Neural cell (in vitro differentiated cells): ENCODE measurements around the gene JMJD7. TPM values are rescaled to one million over a fixed set of nuclear protein-coding genes. Genes with fewer than 3 reads are reported as not detected.

Experiments
- H2AFZ ChIP-seq: fragments of 200-600, 300-800 bp; sonication (generic), shearing (Covaris generic); 2 replicates; pipeline ENCODE4 v1.6.0; 2014; ENCODE audit warnings: low read depth, mild to moderate bottlenecking, antibody characterized with exemption, low read length, moderate library complexity
- H3F3A ChIP-seq: fragments of 200-600 bp; shearing (Covaris generic); 2 replicates; pipeline ENCODE4 v1.6.1; 2016; ENCODE audit warnings: mild to moderate bottlenecking, moderate library complexity, mixed read lengths, antibody characterized with exemption, low read length; ENCODE audit not compliant: insufficient read depth, poor library complexity, severe bottlenecking
- H3K27ac ChIP-seq: fragments of 200-600, 300-800 bp; sonication (generic), shearing (Covaris generic); 2 replicates; pipeline ENCODE4 v1.5.1; 2014; ENCODE audit warnings: mild to moderate bottlenecking, low read length, moderate library complexity
- H3K27me3 ChIP-seq: fragments of 300-800, 200-600 bp; sonication (generic), shearing (Covaris generic); 2 replicates; pipeline ENCODE4 v1.6.0; 2014; ENCODE audit warnings: mild to moderate bottlenecking, low read depth, low read length, moderate library complexity; ENCODE audit not compliant: insufficient read depth
- H3K36me3 ChIP-seq: fragments of 300-800, 200-600 bp; sonication (generic), shearing (Covaris generic); 2 replicates; pipeline ENCODE4 v1.5.1; 2014; ENCODE audit warnings: mild to moderate bottlenecking, antibody characterized with exemption, low read length, moderate library complexity; ENCODE audit not compliant: insufficient read depth
- H3K4me2 ChIP-seq: fragments of 300-800, 200-600 bp; sonication (generic), shearing (Covaris generic); 2 replicates; pipeline ENCODE4 v1.6.0; 2014; ENCODE audit warnings: mild to moderate bottlenecking, low read length
- H3K4me3 ChIP-seq: fragments of 300-800, 200-600 bp; sonication (generic), shearing (Covaris generic); 2 replicates; pipeline ENCODE4 v1.5.1; 2014; ENCODE audit warnings: mild to moderate bottlenecking, low read length, moderate library complexity
- H3K79me2 ChIP-seq: fragments of 200-600 bp; shearing (Covaris generic); replicated peaks from 2 replicates; pipeline ENCODE4 v1.6.0; 2014; ENCODE audit warnings: mild to moderate bottlenecking, low read length, moderate library complexity; ENCODE audit not compliant: insufficient read depth
- H3K9ac ChIP-seq: fragments of 300-800, 200-600 bp; sonication (generic), shearing (Covaris generic); 2 replicates; pipeline ENCODE4 v1.6.1; 2016; ENCODE audit warnings: mild to moderate bottlenecking, low read length, mixed read lengths
- H3K9me2 ChIP-seq: fragments of 200-600 bp; shearing (Covaris generic); 2 replicates; pipeline ENCODE4 v1.6.1; 2016; ENCODE audit warnings: mild to moderate bottlenecking, low read length, mixed read lengths; ENCODE audit not compliant: insufficient read depth
- H3K9me3 ChIP-seq: fragments of 200-600, 300-800 bp; sonication (generic), shearing (Covaris generic); 2 replicates; pipeline ENCODE4 v1.6.1; 2016; ENCODE audit warnings: mild to moderate bottlenecking, mixed run types, low read length, moderate library complexity, mixed read lengths
- H4K20me1 ChIP-seq: fragments of 200-600 bp; shearing (Covaris generic); 2 replicates; pipeline ENCODE4 v1.6.1; 2016; ENCODE audit warnings: mild to moderate bottlenecking, mixed run types; ENCODE audit not compliant: insufficient read depth
- CTCF ChIP-seq: fragments of 450-650 bp; IDR thresholded peaks from 2 replicates; pipeline ENCODE4 v1.5.1; 2014; ENCODE audit warnings: antibody characterized with exemption, mild to moderate bottlenecking, moderate library complexity; ENCODE audit not compliant: poor library complexity, severe bottlenecking
- EP300 ChIP-seq: fragments of 450-650 bp; conservative IDR thresholded peaks from 2 replicates; pipeline ENCODE4 v1.6.1; 2014; ENCODE audit warnings: antibody characterized with exemption, mild to moderate bottlenecking, moderate library complexity; ENCODE audit not compliant: poor library complexity, severe bottlenecking
- EZH2 ChIP-seq: fragments of 200-600, 300-800 bp; shearing (Covaris generic), sonication (generic); IDR thresholded peaks from 2 replicates; pipeline ENCODE4 v1.6.1; 2014; ENCODE audit warnings: antibody characterized with exemption, low read length, borderline replicate concordance, mild to moderate bottlenecking; ENCODE audit not compliant: insufficient read depth, poor library complexity, severe bottlenecking
- MXI1 ChIP-seq: fragments of 450-650 bp; conservative IDR thresholded peaks from 2 replicates; pipeline ENCODE4 v1.6.1; 2014; ENCODE audit warnings: antibody characterized with exemption, mild to moderate bottlenecking; ENCODE audit not compliant: poor library complexity, severe bottlenecking
- POLR2AphosphoS5 ChIP-seq: IDR thresholded peaks from 2 replicates; pipeline ENCODE4 v1.6.1; 2012
- RAD21 ChIP-seq: fragments of 450-650 bp; conservative IDR thresholded peaks from 2 replicates; pipeline ENCODE4 v1.6.1; 2014; ENCODE audit warnings: antibody characterized with exemption, mild to moderate bottlenecking, moderate library complexity
- SMC3 ChIP-seq: fragments of 450-650 bp; conservative IDR thresholded peaks from 2 replicates; pipeline ENCODE4 v1.6.1; 2014; ENCODE audit warnings: antibody characterized with exemption, mild to moderate bottlenecking, moderate library complexity; ENCODE audit not compliant: poor library complexity
- TAF1 ChIP-seq: IDR thresholded peaks from 2 replicates; pipeline ENCODE4 v1.6.1; 2012; ENCODE audit warnings: low read depth
- polyA plus RNA-seq: library from polyadenylated mRNA; depleted of rRNA; stranded (reverse); fragments of >200 nt; gene quantifications from 2 replicates; pipeline ENCODE4 v1.2.3, GENCODE V29; 2014
- TF ChIP-seq, protein P1 (sequence below): IDR thresholded peaks from 2 replicates; pipeline ENCODE4 v1.6.1; 2012; ENCODE audit warnings: borderline replicate concordance

Gene JMJD7
- polyA plus RNA-seq, 1 donor from 2014 or later = 14.0 TPM

DNA sequence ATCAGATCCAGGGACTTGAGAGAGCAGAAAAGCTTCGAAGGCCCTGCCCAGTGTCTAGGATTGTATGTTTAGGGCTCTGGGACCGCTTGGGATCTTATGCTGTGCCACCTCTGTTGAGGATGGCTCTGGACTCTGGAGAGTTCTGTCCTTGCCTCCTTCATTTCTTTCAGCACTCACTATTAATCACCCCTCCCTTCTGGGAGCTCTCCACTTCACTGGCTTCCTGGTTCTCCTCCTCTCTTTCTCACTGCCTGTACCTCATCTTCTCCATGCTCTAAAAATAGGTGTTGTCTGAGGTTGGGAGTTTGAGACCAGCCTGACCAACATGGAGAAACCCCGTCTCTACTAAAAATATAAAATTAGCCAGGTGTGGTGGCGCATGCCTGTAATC, 36.4 kb upstream of the JMJD7 start:
- Histone ChIP-seq H3K27me3 (no peaks in the 10 kb centered on the region), H3K4me3 (no peak overlapping the region), H3K27ac (no peak overlapping the region), H3K79me2 (no peaks in the 10 kb centered on the region), H3K9ac (no peak overlapping the region), H3K9me2 (no peaks in the 10 kb centered on the region), H3K4me2 (no peak overlapping the region), H4K20me1 (no peaks in the 10 kb centered on the region), H3K36me3 (no peaks in the 10 kb centered on the region), H3F3A (no peaks in the 10 kb centered on the region), H3K9me3 (no peaks in the 10 kb centered on the region), H2AFZ (no peak overlapping the region)
- no peak for TF ChIP-seq TAF1
- TF ChIP-seq, protein P1, sequence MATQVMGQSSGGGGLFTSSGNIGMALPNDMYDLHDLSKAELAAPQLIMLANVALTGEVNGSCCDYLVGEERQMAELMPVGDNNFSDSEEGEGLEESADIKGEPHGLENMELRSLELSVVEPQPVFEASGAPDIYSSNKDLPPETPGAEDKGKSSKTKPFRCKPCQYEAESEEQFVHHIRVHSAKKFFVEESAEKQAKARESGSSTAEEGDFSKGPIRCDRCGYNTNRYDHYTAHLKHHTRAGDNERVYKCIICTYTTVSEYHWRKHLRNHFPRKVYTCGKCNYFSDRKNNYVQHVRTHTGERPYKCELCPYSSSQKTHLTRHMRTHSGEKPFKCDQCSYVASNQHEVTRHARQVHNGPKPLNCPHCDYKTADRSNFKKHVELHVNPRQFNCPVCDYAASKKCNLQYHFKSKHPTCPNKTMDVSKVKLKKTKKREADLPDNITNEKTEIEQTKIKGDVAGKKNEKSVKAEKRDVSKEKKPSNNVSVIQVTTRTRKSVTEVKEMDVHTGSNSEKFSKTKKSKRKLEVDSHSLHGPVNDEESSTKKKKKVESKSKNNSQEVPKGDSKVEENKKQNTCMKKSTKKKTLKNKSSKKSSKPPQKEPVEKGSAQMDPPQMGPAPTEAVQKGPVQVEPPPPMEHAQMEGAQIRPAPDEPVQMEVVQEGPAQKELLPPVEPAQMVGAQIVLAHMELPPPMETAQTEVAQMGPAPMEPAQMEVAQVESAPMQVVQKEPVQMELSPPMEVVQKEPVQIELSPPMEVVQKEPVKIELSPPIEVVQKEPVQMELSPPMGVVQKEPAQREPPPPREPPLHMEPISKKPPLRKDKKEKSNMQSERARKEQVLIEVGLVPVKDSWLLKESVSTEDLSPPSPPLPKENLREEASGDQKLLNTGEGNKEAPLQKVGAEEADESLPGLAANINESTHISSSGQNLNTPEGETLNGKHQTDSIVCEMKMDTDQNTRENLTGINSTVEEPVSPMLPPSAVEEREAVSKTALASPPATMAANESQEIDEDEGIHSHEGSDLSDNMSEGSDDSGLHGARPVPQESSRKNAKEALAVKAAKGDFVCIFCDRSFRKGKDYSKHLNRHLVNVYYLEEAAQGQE = no peak
- no peak for TF ChIP-seq EZH2
- TF ChIP-seq CTCF = no peak
- no peak for TF ChIP-seq POLR2AphosphoS5
- TF ChIP-seq EP300 = no peak
- TF ChIP-seq SMC3 = no peak
- TF ChIP-seq MXI1 = no peak
- no peak for TF ChIP-seq RAD21

GRCh38 chr15:41792000-41792637, 35.8 kb upstream of the JMJD7 start:
- no peaks in the 10 kb centered on the region for H3K9me3 ChIP-seq
- H3K27ac ChIP-seq = no peak overlapping the region
- no peaks in the 10 kb centered on the region for H3F3A ChIP-seq
- no peaks in the 10 kb centered on the region for H3K9me2 ChIP-seq
- no peaks in the 10 kb centered on the region for H3K36me3 ChIP-seq
- H3K9ac ChIP-seq = no peak overlapping the region
- TF ChIP-seq RAD21 = no peak
- TF ChIP-seq EP300 = no peak
- no peak for TF ChIP-seq TAF1
- TF ChIP-seq CTCF = no peak
- TF ChIP-seq, protein P1 = no peak
- no peak for TF ChIP-seq SMC3
- TF ChIP-seq EZH2 = no peak
- no peak for TF ChIP-seq POLR2AphosphoS5
- TF ChIP-seq MXI1 = no peak
- no peak overlapping the region for H3K4me3 ChIP-seq
- no peaks in the 10 kb centered on the region for H4K20me1 ChIP-seq
- no peak overlapping the region for H2AFZ ChIP-seq
- no peaks in the 10 kb centered on the region for H3K79me2 ChIP-seq
- no peaks in the 10 kb centered on the region for H3K27me3 ChIP-seq
- no peak overlapping the region for H3K4me2 ChIP-seq
